Measurements from ENCODE around the gene MEF2C.

MEF2C gene

GRCh38 chr5:88885002-88885401, 2.0 kb upstream of the MEF2C start:
- H3K4me2 ChIP-seq = peak overlapping the region; percentile 73; the same call in 1 of the 2 replicates
- H3K27me3 ChIP-seq (ENCODE audit: insufficient read depth, low read depth) = no peaks in the 10 kb centered on the region
- TF ChIP-seq CTCF (conservative IDR thresholded peaks at IDR 0.05; ENCODE audit: low read depth, low read length) = no peak
- peaks cover 29% of the 10 kb centered on the region for H3K4me1 ChIP-seq (ENCODE audit: low read depth, poor library complexity, severe bottlenecking)
- no peak overlapping the region for H2AFZ ChIP-seq (ENCODE audit: low read depth)
- 0 out of 2 replicates have a peak, but pooled peaks cover 5% of the 10 kb centered on the region for H3K79me2 ChIP-seq (ENCODE audit: insufficient read depth, low read depth)
- H3K27ac ChIP-seq = no peak overlapping the region
- H3K9ac ChIP-seq = no peak overlapping the region
- H4K20me1 ChIP-seq (ENCODE audit: insufficient read depth) = 0 out of 2 replicates have a peak, but pooled peaks cover 3% of the 10 kb centered on the region
- no peak overlapping the region for H3K4me3 ChIP-seq (IDR thresholded peaks at IDR 0.05; ENCODE audit: insufficient read depth, low read depth, low read length)
- H3K36me3 ChIP-seq (ENCODE audit: insufficient read depth) = no peaks in the 10 kb centered on the region

- Histone ChIP-seq H3K9ac (peak overlapping the region; percentile 55; the same call in 1 of the 2 replicates), H3K4me2 (peak overlapping the region; percentile 73), H4K20me1 (ENCODE audit: insufficient read depth) (0 out of 2 replicates have a peak, but pooled peaks cover 3% of the 10 kb centered on the region), H3K4me1 (ENCODE audit: low read depth, poor library complexity, severe bottlenecking) (peaks cover 31% of the 10 kb centered on the region), H3K27me3 (ENCODE audit: insufficient read depth, low read depth) (no peaks in the 10 kb centered on the region), H3K36me3 (ENCODE audit: insufficient read depth) (no peaks in the 10 kb centered on the region), H3K27ac (no peak overlapping the region), H3K4me3 (IDR thresholded peaks at IDR 0.05; ENCODE audit: insufficient read depth, low read depth, low read length) (no peak overlapping the region), H2AFZ (ENCODE audit: low read depth) (peak overlapping the region; percentile 82), H3K79me2 (ENCODE audit: insufficient read depth, low read depth) (0 out of 2 replicates have a peak, but pooled peaks cover 5% of the 10 kb centered on the region)
- TF ChIP-seq CTCF (conservative IDR thresholded peaks at IDR 0.05; ENCODE audit: low read depth, low read length) = no peak
Measured at GRCh38 chr5:88884608-88884877, 1.6 kb upstream of the MEF2C start.

- no peak overlapping the region for H3K4me3 ChIP-seq (IDR thresholded peaks at IDR 0.05; ENCODE audit: insufficient read depth, low read depth, low read length)
- no peak overlapping the region for H3K27ac ChIP-seq
Measured at GRCh38 chr5:88883836-88884607, 1.0 kb upstream of the MEF2C start.

GRCh38 chr5:88882276-88883038, 527 bp downstream of the MEF2C start:
- Histone ChIP-seq H2AFZ (ENCODE audit: low read depth) (peak overlapping the region; percentile 82), H3K4me1 (ENCODE audit: low read depth, poor library complexity, severe bottlenecking) (peaks cover 36% of the 10 kb centered on the region), H3K4me3 (IDR thresholded peaks at IDR 0.05; ENCODE audit: insufficient read depth, low read depth, low read length) (peak overlapping the region; percentile 43), H3K9ac (peak overlapping the region; percentile 55), H3K79me2 (ENCODE audit: insufficient read depth, low read depth) (0 out of 2 replicates have a peak, but pooled peaks cover 5% of the 10 kb centered on the region), H4K20me1 (ENCODE audit: insufficient read depth) (0 out of 2 replicates have a peak, but pooled peaks cover 3% of the 10 kb centered on the region), H3K4me2 (peak overlapping the region; percentile 84), H3K27me3 (ENCODE audit: insufficient read depth, low read depth) (no peaks in the 10 kb centered on the region), H3K27ac (peak overlapping the region; percentile 18), H3K36me3 (ENCODE audit: insufficient read depth) (no peaks in the 10 kb centered on the region)
- no peak for TF ChIP-seq CTCF (conservative IDR thresholded peaks at IDR 0.05; ENCODE audit: low read depth, low read length)

More at GRCh38 chr5:88883836-88884607, 1.0 kb upstream of the MEF2C start:
- Histone ChIP-seq H2AFZ (ENCODE audit: low read depth) (peak overlapping the region; percentile 82), H3K4me1 (ENCODE audit: low read depth, poor library complexity, severe bottlenecking) (peaks cover 31% of the 10 kb centered on the region), H3K27me3 (ENCODE audit: insufficient read depth, low read depth) (no peaks in the 10 kb centered on the region), H3K36me3 (ENCODE audit: insufficient read depth) (no peaks in the 10 kb centered on the region), H3K9ac (peak overlapping the region; percentile 55; the same call in 1 of the 2 replicates), H3K79me2 (ENCODE audit: insufficient read depth, low read depth) (0 out of 2 replicates have a peak, but pooled peaks cover 5% of the 10 kb centered on the region), H4K20me1 (ENCODE audit: insufficient read depth) (0 out of 2 replicates have a peak, but pooled peaks cover 3% of the 10 kb centered on the region), H3K4me2 (peak overlapping the region; percentile 73)
- TF ChIP-seq CTCF (conservative IDR thresholded peaks at IDR 0.05; ENCODE audit: low read depth, low read length) = no peak

All from KMS-11 (cell line).